Endometrium (tissue), 2 donors: ENCODE measurements around the gene OR2T2.
"Not testable (repeated sequence)": the region's sequence is repeated elsewhere in the genome, so short reads cannot be mapped to it uniquely, and the experiment has no call there.

Experiments used
- FAIRE-seq: peaks from 2 replicates; lab custom pipeline; 2012; peaks lifted over from hg19 to GRCh38; lab: Jason Lieb, UNC
- donor health status: control.
- donor health status: control.

Gene OR2T2

DNA sequence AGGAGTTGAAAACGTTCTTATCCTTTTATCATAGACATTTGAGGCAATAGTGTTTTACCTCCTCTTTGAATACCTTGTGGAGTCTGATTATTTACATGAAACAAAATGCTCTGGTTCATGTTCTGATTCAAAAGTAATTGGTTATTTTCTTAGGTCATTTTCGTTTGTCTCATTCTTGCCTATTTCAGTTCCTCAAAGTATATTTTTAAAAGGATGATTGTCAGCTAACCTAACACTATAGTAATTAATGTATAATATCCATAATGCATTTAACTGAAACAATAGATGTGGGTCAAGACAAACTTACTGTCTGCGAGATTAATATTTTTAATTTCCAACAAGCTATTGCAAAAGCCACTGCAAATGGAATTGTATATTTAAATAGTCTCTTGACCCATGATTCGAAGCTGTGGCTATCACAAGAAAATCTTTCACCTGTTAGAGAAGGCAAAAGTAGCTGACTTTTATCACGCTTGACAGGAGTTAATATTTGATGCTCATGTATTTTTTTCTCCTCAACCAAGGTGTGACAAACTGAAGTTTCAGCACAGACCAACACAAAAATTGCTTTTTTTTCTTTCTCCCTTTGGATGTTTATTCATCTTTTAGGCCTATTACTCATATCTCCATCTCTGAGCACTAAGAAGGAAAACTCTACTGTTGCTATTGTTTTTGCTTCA, 5.2 kb downstream of the OR2T2 start:
- not testable (repeated sequence) for FAIRE-seq

DNA sequence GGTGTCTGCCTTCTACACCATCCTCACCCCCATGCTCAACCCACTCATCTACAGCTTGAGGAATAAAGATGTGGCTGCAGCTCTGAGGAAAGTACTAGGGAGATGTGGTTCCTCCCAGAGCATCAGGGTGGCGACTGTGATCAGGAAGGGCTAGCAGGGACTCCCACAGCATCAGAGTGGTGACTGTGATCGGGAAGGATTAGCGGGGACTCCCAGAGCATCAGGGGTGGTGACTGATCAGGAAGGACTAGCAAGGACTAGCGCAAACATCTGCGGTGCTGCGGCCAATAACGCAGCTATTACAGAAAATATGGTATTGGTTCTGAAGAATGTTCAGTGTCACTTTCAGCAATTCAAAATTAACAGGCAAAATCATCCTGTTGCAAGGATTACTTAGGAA, 8.2 kb downstream of the OR2T2 start:
- not testable (repeated sequence) for FAIRE-seq

- not testable (repeated sequence) for FAIRE-seq
Measured at GRCh38 chr1:248455045-248455444, 9.6 kb downstream of the OR2T2 start.

- not testable (repeated sequence) for FAIRE-seq
Measured at GRCh38 chr1:248456635-248457034, 11.2 kb downstream of the OR2T2 start.

- FAIRE-seq = not testable (repeated sequence)
Measured at GRCh38 chr1:248459117-248459516, 13.7 kb downstream of the OR2T2 start.

DNA sequence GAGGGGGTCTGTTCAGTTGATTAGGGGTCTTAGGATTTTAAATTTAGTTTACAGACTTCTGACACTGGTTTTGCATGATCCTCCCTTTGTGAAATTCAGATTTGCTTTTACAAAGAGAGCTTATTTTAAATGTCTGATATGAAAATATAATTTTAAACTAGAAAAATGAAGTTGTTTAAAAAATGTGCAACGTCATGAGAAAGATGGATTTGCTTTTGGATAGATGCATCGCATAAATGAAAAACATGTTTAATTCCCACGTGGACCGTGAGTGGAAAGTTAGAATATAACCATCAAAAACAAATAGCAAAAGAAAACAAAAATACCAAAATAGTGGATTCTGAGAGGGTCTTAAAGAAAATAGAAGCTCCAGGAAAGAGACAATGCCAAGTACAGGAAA, 25.7 kb downstream of the OR2T2 start:
- no peak for FAIRE-seq

GRCh38 chr1:248472111-248472510, 26.7 kb downstream of the OR2T2 start:
- not testable (repeated sequence) for FAIRE-seq

- not testable (repeated sequence) for FAIRE-seq
Measured at GRCh38 chr1:248473051-248473450, 27.6 kb downstream of the OR2T2 start, which contains the start of gene OR2T3. Gene OR2T3 (plus strand): TSS chr1:248473351. CDS start chr1:248473351, 0 bp downstream.

GRCh38 chr1:248475660-248476059, 30.2 kb downstream of the OR2T2 start:
- FAIRE-seq = not testable (repeated sequence)

DNA sequence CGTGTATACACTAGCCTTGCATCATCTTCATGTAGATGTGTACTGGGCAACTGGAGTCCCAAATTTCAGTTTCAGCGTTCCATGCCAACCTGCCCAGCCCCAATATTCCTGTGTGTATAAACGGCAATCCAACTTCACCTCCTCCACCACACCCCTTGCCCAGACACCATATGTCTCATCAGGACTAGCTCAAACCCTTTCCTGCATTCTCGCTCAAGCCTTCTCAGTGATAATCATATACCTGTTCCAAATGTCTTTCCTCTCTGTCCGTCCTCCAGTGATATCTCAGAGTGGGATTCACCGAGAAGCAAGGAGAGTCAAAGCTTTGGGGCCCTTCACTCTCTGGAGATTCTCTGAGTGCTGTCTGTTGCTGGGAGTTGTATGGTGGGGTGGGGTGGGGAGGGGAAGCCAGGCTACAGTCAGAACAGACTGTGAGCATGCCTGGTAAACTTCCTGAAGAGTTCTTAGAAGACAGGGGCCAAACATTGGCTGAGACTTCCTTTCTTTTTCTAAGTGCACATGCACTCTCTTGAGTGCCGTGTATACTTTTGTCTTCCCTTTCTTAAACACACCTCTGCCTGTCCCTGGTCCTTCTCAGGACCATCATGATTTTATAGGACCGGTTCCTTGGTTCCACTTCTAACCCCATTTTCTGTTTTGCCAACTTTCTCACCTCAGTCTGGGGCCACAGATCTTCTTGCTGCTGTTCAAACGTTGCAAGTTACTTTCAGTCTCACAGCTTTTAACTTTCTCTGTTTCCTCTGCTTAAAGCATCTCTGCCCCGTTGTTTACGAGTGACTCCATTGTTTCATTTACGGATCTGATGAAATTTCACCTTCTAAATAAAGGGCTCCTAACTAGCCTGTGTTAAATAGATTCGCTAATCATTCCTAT, 36.5 kb downstream of the OR2T2 start:
- not testable (repeated sequence) for FAIRE-seq

DNA sequence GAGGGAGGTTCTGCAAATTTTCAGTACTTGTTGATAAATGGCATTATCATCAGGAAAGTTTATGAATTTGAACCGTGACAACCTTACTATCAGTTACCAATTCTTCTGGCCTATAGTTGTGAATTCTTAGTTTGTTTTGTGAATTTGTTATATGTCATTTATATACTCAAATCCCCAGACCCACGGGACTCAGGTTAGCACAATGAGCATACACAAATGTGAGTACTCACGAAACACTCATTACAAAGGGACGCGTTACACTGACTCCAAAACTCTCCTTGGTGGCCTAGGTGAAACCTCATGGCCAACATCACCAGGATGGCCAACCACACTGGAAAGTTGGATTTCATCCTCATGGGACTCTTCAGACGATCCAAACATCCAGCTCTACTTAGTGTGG, 42.9 kb downstream of the OR2T2 start, which contains the start of gene OR2T5:
TSS of gene OR2T5 (plus strand) at position 301 of the 400 bp plus-strand sequence. CDS start at position 301, 0 bp downstream.
- not testable (repeated sequence) for FAIRE-seq

- not testable (repeated sequence) for FAIRE-seq
Measured at GRCh38 chr1:248496661-248497060, 51.2 kb downstream of the OR2T2 start.

DNA sequence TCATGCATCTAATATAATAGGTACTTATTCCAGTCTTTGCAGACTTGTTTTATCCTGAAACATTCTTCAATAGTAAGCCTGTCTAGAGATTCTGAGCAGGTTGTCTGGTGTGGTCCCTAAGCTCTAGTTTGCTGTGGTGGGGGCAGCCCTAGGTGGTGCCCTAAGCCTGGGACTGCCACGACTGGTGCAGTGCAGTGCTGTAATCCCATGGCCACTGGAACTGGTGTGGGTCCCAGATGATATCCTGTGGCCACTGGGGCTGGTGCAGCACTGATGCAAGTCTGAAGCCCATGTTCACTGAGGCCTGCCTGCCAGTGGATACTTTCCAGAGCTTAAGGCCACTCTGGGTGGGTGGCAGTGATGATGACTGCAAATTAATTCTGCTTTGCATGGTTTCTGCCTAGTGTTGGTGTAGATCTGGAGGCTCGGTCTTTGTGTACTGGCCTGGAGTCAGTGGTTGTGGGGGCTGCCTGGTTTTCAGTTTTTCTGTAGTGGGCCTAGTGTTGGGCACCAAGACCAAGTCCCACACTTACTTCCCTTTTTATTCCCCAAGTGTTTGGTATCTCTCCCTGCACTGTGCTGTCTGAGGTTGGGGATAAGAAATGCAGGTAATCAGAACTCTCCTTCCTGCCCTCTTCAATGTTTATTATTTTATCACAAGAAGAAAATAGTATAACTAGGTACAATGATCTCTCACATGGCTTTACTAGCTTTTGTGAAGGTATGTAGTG, 55.0 kb downstream of the OR2T2 start:
- FAIRE-seq = not testable (repeated sequence)
